ENCODE results near the gene NUDT16.
"Not testable (repeated sequence)": the region's sequence is repeated elsewhere in the genome, so short reads cannot be mapped to it uniquely, and the experiment has no call there.

NUDT16 gene

GRCh38 chr3:131350506-131350905, 31.1 kb upstream of the NUDT16 start:
- TF ChIP-seq, protein P1, sequence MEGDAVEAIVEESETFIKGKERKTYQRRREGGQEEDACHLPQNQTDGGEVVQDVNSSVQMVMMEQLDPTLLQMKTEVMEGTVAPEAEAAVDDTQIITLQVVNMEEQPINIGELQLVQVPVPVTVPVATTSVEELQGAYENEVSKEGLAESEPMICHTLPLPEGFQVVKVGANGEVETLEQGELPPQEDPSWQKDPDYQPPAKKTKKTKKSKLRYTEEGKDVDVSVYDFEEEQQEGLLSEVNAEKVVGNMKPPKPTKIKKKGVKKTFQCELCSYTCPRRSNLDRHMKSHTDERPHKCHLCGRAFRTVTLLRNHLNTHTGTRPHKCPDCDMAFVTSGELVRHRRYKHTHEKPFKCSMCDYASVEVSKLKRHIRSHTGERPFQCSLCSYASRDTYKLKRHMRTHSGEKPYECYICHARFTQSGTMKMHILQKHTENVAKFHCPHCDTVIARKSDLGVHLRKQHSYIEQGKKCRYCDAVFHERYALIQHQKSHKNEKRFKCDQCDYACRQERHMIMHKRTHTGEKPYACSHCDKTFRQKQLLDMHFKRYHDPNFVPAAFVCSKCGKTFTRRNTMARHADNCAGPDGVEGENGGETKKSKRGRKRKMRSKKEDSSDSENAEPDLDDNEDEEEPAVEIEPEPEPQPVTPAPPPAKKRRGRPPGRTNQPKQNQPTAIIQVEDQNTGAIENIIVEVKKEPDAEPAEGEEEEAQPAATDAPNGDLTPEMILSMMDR (IDR thresholded peaks at IDR 0.05; ENCODE audit: borderline replicate concordance, insufficient read depth, low read depth, low read length), result no peak
- no peak overlapping the region for H3K4me3 ChIP-seq (ENCODE audit: low read depth, low read length)

DNA sequence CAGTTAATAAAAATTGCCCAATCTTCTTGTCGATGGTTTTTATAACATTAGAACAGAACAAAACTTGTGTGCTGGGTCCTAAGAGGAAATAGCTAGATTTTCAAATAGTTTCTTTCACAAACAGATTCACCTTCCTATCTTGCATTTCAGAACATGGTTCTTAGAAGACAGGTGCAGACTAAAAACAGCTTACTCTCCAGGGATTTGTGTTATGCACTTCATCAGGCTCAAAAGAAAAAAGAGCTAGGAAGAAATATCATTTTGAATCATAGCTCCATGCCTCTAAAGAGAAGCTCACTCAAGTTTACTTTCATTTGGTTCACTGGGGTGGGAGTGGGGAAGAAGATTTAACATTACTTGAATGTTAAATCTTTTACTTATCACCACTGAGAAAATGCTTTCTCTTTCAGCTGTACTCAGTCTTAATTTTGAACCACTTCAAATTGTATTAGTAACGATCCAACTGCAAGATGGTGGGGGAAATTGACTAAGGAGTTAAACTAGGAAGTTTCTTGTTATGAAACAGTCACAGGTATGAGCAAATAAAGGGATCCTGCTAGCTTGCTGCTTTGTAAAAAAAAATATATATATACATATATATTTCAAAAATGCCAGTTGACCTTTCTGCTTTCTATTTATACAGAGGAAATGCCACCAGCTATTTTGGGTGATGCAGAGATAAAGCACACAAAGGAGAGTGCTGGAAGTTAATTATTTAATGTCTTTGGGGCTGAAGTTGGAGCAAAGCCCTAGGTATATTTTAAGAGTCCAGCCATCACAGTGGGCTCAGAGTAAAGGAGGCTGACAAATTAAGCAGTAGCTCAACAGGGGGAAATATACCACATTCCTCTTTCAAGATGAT, 28.3 kb upstream of the NUDT16 start:
- H3K4me3 ChIP-seq (ENCODE audit: low read depth, low read length), result no peak overlapping the region
- TF ChIP-seq, protein P1 (IDR thresholded peaks at IDR 0.05; ENCODE audit: borderline replicate concordance, insufficient read depth, low read depth, low read length), result no peak

DNA sequence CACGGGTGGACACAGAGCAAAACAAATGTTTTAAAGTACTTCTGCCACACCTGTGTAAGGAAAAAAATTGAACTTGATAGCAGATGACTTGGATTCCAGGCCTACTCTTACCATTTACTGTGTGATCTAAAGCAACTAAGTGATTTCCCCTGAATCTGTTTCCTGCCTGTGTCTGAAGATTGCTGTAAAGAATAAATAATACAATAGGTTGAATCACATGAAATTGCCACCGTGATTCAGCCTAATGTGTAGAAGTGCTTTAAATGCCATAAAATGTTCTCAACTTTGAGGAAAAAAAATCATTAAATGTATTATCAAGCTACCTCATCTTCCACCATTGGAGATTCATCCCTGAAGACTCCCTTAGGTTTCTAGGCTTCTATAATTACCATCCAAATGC, 27.6 kb upstream of the NUDT16 start:
- TF ChIP-seq, protein P1 (IDR thresholded peaks at IDR 0.05; ENCODE audit: borderline replicate concordance, insufficient read depth, low read depth, low read length), result no peak

DNA sequence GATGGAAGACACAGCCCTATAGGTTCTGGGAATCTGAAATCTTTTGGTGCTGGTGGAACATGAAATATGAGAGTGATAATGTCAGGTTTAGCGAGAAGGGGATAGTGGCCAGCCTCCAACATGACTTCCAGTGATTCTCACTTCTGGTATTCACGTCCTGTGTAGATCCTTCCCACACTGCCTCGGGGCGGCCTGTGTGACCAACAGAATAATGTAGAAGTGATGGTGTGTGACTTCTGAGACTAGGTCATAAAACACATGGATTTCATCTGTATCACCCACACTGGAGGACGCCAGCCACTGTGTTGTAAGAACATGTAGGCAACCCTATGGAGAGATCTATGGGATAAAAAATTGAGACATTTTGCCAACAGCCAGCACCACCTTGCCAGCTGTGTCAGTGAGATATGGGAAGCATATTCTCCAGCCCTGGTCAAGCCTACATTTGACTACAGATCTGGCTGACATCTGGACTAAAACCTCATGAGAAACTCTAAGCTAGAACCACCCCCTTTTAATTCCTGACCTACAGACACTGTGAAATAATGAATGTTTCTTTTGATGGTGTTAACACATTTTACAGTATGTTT, 25.5 kb upstream of the NUDT16 start:
- TF ChIP-seq, protein P1 (IDR thresholded peaks at IDR 0.05; ENCODE audit: borderline replicate concordance, insufficient read depth, low read depth, low read length), result no peak
- no peak overlapping the region for H3K4me3 ChIP-seq (ENCODE audit: low read depth, low read length)

More for the DNA sequence above, 27.6 kb upstream of the NUDT16 start:
- H3K4me3 ChIP-seq (ENCODE audit: low read depth, low read length), result no peak overlapping the region

DNA sequence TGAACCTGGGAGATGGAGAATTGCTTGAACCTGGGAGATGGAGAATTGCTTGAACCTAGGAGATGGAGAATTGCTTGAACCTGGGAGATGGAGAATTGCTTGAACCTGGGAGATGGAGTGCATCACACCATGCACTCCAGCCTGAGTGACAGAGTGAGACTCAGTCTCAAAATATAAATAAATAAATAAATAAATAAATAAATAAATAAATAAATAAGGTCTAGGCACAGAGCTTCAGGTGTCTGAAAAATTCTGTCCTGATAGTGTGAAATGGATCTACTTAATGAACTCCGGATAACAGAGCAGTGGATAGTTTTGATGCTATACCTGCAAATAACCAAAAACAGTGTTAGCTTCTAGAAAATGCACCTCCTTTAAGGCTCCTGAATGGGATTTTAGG, 24.3 kb upstream of the NUDT16 start:
- TF ChIP-seq, protein P1 (IDR thresholded peaks at IDR 0.05; ENCODE audit: borderline replicate concordance, insufficient read depth, low read depth, low read length), result no peak
- no peak overlapping the region for H3K4me3 ChIP-seq (ENCODE audit: low read depth, low read length)

DNA sequence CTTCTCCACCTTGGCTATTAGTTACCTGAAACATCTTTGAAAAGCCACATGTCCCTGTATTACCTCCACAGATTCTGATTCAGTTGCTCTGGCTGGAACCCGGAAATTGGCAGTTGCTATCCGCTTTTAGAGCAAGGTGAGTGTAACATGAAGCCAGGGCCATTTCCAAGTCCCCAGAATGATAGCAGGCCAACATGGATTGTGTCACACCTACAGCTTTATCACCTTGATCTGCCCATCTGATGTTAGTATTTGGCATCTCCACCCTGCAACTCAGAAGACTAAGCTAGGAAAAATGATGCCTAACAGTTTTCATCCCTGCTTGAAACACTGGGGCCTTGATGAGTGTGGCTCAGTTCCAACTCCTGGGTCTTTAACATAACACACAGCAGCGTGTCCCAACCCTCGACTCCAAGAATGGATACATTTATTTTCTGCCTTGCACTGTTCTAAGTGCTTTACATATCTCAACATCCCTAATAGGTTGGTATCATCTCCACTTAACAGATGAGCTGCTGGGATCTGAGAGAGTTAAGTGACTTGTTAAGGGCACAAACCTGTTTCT, 21.3 kb upstream of the NUDT16 start:
- TF ChIP-seq, protein P1 (IDR thresholded peaks at IDR 0.05; ENCODE audit: borderline replicate concordance, insufficient read depth, low read depth, low read length), result no peak
- H3K4me3 ChIP-seq (ENCODE audit: low read depth, low read length), result no peak overlapping the region

DNA sequence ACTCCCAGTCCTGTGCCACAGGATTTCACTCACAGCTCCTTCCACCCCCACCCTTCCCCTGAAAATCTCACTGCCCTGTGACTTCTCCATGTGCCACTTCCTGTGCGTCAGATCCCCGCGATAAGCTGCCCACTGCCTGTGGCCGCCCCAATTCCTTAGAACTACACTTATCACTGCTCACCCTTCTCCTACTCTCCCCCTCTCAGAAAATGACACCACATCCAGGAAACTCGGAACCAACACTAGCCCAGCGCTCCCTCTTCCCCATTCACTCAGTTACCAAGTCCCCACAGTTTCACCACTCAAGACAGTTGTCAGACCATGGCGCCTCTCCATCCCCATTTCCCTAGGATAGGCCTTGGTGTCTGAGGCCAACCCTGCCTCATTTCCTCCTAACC, 20.5 kb upstream of the NUDT16 start:
- not testable (repeated sequence) for H3K4me3 ChIP-seq (ENCODE audit: low read depth, low read length)

All from GM12875 (cell line).